ENCODE data around the gene NBEA.

The NBEA gene

DNA sequence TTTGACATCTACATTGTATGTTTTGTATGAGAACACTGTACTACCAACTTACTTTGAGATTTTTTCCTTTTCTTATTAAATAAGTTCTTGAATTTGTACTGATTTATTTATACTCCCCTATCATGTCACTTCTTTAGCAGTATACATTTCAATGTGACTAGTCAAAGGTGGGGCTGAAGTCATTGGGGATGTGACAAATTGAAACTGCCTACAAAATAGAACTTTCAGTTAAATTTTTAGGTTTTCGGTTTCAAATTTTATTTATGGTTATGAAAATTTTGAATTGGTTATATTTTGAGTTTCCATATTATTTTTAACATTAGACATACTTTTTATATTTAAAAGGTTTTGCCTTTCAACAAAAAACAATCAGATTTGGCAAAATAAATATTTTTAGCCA, 221.6 kb downstream of the NBEA start:
- H3K27me3 Mint-ChIP-seq, result no peaks in the 10 kb centered on the region
- no peak for DNase-seq (ENCODE audit: low spot score in 2 of 2)
- no peaks in the 10 kb centered on the region for H3K9me3 Mint-ChIP-seq
- H3K4me3 Mint-ChIP-seq, result no peak overlapping the region
- H3K27ac Mint-ChIP-seq (ENCODE audit: low read depth), result no peak overlapping the region
- no peaks in the 10 kb centered on the region for H3K4me1 Mint-ChIP-seq
- H3K36me3 Mint-ChIP-seq (ENCODE audit: insufficient read depth), result no peaks in the 10 kb centered on the region
- no peak for ATAC-seq (replicated peaks; ENCODE audit: extremely low read depth, poor library complexity, severe bottlenecking)

DNA sequence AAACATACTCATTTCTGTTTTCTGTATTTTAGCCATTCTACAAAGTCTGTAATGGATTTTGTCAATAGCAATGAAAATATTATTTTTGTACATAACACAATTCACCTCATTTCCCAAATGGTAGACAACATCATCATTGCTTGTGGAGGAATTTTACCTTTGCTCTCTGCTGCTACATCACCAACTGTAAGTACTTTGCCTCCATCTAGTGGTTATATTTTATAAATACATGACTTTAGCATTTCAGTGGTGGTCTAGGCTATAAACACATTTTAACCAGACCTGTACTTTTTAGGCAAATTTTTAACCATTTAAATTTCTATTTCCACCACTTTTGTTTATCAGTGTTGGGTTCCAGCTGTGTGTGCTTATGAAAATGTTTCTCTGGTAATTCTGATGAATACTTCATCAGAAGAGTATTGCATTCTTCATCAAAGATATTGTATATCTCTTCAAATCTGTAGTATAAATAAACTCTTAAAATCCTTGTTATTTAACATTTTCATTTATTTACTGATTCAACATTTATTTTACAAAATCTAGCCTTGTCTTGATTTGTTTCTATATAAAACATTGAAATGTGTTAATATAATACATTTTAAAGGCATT, 222.4 kb downstream of the NBEA start:
- Mint-ChIP-seq H3K4me1 (no peaks in the 10 kb centered on the region), H3K27ac (ENCODE audit: low read depth) (no peak overlapping the region)
- ATAC-seq (replicated peaks; ENCODE audit: extremely low read depth, poor library complexity, severe bottlenecking), result no peak

DNA sequence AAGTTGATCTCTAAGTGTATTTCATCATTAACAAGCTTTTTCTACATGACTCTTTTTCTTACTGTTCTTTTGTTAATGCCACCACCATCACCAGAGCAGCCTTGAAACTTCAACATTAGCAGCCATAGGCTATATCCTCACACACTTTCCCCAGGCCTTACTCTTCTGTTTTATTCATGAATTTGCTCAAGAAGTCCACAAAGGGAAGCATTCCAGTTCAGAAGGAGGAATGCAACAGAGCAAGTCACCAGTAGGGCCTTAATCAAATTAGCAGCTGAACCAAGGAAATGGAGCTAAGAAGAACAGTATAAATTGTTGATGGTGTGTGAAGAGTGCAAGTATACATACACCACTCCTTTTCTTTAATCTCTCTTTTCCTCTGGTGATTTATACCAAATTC, 223.1 kb downstream of the NBEA start:
- Mint-ChIP-seq H3K36me3 (ENCODE audit: insufficient read depth) (no peaks in the 10 kb centered on the region), H3K27ac (ENCODE audit: low read depth) (no peak overlapping the region), H3K9me3 (no peaks in the 10 kb centered on the region), H3K4me3 (no peak overlapping the region), H3K4me1 (no peaks in the 10 kb centered on the region), H3K27me3 (no peaks in the 10 kb centered on the region)
- no peak for ATAC-seq (replicated peaks; ENCODE audit: extremely low read depth, poor library complexity, severe bottlenecking)
- no peak for DNase-seq (ENCODE audit: low spot score in 2 of 2)

More for the DNA sequence above, 222.4 kb downstream of the NBEA start:
- H3K36me3 Mint-ChIP-seq (ENCODE audit: insufficient read depth), result no peaks in the 10 kb centered on the region
- no peaks in the 10 kb centered on the region for H3K9me3 Mint-ChIP-seq
- no peak overlapping the region for H3K4me3 Mint-ChIP-seq
- DNase-seq (ENCODE audit: low spot score in 2 of 2), result no peak
- no peaks in the 10 kb centered on the region for H3K27me3 Mint-ChIP-seq

DNA sequence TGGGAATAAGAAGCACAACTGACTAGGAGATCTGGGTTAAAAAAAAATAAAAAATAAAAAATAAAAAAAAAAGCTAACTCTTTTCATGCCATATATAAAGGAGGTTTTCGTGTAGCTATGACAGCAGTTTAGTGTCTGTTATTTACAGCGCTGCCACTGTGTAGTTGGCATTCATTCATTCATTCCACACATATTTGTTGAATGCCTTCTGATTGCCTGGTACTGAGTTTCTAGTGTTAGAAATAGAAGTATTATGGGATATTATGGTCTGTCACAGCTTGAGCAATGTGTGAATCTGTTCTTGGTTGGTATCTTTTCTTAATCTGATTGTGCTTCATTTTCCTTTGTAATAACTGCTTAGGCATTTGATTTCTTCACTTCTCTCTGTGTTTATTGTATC, 237.4 kb downstream of the NBEA start:
- Mint-ChIP-seq H3K9me3 (no peaks in the 10 kb centered on the region), H3K4me3 (no peak overlapping the region), H3K27me3 (no peaks in the 10 kb centered on the region), H3K4me1 (no peaks in the 10 kb centered on the region), H3K36me3 (ENCODE audit: insufficient read depth) (no peaks in the 10 kb centered on the region), H3K27ac (ENCODE audit: low read depth) (no peak overlapping the region)
- DNase-seq (ENCODE audit: low spot score in 2 of 2) (no peak), ATAC-seq (replicated peaks; ENCODE audit: extremely low read depth, poor library complexity, severe bottlenecking) (no peak)

DNA sequence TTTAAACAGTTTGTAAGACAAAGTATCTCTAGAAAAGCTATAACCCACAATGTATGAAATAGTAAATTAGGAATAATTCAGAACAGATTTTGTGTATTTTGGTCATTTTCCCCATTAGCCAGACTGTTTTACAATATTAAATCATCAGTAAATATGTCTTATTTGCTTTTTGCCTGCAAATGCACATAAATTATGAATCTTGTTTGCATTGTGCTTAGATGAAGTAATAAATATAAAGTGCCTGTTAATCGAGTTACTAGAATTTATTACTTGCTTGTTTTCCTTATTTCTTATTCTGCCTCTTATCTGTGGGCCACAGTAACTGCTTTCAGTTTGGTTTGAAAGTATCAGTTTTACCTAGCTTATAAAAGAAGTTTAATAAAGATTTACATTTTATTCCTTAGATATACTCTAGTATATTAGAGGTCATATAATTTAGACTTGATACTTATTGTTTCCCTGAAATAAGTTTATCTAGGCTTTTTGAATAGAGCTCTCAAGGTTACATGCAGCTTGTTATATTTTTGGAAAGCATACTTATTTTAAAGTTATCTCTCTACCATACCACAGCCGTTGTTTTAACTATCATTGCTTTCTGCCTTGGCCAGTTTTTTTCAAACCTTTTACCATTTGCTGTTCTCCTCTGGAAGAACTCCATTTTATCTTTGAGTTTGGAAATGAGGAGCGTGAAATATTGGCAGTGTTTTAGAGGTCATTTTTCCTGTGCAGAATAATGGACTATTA, 238.0 kb downstream of the NBEA start:
- H3K36me3 Mint-ChIP-seq (ENCODE audit: insufficient read depth), result no peaks in the 10 kb centered on the region
- no peak overlapping the region for H3K4me3 Mint-ChIP-seq
- H3K27ac Mint-ChIP-seq (ENCODE audit: low read depth), result no peak overlapping the region
- no peaks in the 10 kb centered on the region for H3K9me3 Mint-ChIP-seq
- ATAC-seq (replicated peaks; ENCODE audit: extremely low read depth, poor library complexity, severe bottlenecking), result no peak
- H3K4me1 Mint-ChIP-seq, result no peaks in the 10 kb centered on the region
- DNase-seq (ENCODE audit: low spot score in 2 of 2), result no peak
- H3K27me3 Mint-ChIP-seq, result no peaks in the 10 kb centered on the region

DNA sequence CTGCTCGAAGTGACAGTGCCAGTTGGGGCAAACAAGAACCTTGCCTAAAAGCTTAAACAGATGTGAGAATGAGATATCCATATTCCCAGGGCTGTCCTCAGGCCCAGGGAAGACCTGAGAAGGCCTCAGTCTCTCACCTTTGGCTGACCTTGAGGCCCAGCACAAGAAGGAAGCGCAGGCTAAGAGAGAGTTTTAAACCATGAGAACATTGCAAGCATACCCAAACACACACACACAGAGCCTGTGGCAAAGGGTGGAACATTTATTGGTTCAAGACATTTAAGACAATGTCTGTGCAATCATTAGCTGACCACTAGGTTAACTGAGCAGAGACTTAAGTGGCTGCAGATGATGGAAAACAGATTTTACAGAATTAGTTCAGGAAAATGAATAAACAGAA, 248.2 kb downstream of the NBEA start:
- Mint-ChIP-seq H3K4me3 (no peak overlapping the region), H3K27ac (ENCODE audit: low read depth) (no peak overlapping the region), H3K4me1 (no peaks in the 10 kb centered on the region), H3K36me3 (ENCODE audit: insufficient read depth) (no peaks in the 10 kb centered on the region), H3K27me3 (no peaks in the 10 kb centered on the region), H3K9me3 (peaks cover 15% of the 10 kb centered on the region)
- ATAC-seq (replicated peaks; ENCODE audit: extremely low read depth, poor library complexity, severe bottlenecking), result no peak
- no peak for DNase-seq (ENCODE audit: low spot score in 2 of 2)

DNA sequence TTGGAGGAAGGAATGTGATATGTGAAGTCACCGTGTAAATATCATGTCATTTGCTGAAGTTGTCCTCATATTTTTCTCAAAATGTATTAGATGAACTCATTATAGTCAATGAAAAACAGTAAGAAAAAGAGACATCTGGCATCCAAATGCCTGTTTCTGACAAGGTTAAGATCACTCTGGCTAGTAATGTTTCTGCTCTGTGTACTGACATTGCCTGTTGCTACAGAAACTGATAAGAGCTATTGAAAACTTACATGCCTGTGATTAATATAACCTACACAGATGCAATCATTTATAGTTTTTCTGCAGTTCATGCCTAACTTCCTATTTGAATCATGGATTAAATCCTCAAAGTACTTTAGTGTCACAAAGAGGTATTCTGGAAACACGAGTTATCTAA, 249.8 kb downstream of the NBEA start:
- no peak overlapping the region for H3K4me3 Mint-ChIP-seq
- no peaks in the 10 kb centered on the region for H3K27me3 Mint-ChIP-seq
- no peaks in the 10 kb centered on the region for H3K4me1 Mint-ChIP-seq
- H3K36me3 Mint-ChIP-seq (ENCODE audit: insufficient read depth), result no peaks in the 10 kb centered on the region
- ATAC-seq (replicated peaks; ENCODE audit: extremely low read depth, poor library complexity, severe bottlenecking) (no peak), DNase-seq (ENCODE audit: low spot score in 2 of 2) (no peak)
- H3K27ac Mint-ChIP-seq (ENCODE audit: low read depth), result no peak overlapping the region
- H3K9me3 Mint-ChIP-seq, result peaks cover 15% of the 10 kb centered on the region

DNA sequence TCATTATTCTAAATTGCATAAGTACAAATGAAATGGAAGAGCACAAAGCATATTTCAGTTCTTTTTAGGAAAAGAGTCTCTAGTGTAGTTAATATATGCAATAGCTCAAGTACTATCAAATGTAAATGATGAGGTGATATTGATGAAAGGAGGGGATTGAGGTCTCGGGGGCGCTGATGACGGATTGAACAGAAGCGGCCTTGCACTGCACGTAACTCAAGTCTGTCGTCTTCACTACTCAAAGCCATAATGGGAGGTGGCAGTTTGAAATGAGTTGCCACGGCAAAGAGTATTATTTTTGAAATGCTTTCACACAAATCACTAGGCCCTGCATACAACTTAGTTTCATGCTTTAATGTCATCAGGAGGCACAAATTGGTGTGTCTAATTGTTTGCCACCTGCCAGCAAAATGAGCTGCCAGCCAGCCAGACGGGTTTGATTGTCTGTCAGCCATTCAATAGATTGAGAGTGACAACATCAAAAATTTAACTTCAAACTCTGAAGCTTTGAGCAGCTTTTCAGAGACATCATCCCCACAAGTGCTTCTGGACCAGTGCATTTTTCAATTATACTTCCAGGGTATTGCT, 256.6 kb downstream of the NBEA start:
- H3K4me1 Mint-ChIP-seq, result no peaks in the 10 kb centered on the region
- H3K9me3 Mint-ChIP-seq, result peaks cover 15% of the 10 kb centered on the region
- H3K36me3 Mint-ChIP-seq (ENCODE audit: insufficient read depth), result no peaks in the 10 kb centered on the region
- H3K27ac Mint-ChIP-seq (ENCODE audit: low read depth), result no peak overlapping the region
- H3K27me3 Mint-ChIP-seq, result no peaks in the 10 kb centered on the region
- no peak overlapping the region for H3K4me3 Mint-ChIP-seq
- ATAC-seq (replicated peaks; ENCODE audit: extremely low read depth, poor library complexity, severe bottlenecking) (no peak), DNase-seq (ENCODE audit: low spot score in 2 of 2) (no peak)

DNA sequence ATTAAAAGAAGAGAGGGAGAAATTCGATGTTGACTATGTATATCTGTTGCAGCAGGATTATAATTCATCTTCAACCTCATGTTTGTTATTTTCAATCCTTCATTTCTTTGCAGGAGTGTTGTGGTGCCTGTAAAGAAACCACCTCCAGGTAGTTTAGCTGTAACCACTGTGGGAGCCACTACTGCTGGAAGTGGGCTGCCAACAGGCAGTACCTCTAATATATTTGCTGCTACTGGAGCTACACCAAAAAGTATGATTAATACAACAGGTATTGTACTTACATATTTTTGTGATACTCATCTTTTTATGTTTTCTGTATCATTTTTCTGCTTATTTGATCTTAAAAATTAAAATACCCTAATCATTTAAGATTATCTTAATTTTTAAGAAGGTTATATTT, 266.5 kb downstream of the NBEA start:
- Mint-ChIP-seq H3K36me3 (ENCODE audit: insufficient read depth) (no peaks in the 10 kb centered on the region), H3K9me3 (no peaks in the 10 kb centered on the region), H3K4me3 (no peak overlapping the region), H3K4me1 (no peaks in the 10 kb centered on the region), H3K27me3 (no peaks in the 10 kb centered on the region), H3K27ac (ENCODE audit: low read depth) (no peak overlapping the region)
- DNase-seq (ENCODE audit: low spot score in 2 of 2) (no peak), ATAC-seq (replicated peaks; ENCODE audit: extremely low read depth, poor library complexity, severe bottlenecking) (no peak)

DNA sequence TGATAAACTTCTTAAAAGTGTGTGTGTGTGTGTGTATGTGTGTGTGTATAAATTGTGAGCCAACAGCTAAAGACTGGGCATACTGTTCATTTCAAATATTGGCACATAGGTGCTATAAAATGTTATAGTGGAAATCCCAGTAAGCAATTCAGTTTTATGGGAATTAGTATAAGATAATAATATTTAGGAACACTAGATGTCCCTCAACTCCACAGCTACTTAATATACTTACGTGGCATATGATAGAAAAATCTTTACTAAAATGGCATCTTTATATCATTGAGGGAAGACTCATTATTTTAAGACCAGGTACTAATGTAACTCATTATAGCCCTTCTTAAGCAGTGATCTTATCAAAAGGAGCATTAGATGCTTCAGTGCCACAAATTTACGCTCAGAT, 268.2 kb downstream of the NBEA start:
- no peak overlapping the region for H3K27ac Mint-ChIP-seq (ENCODE audit: low read depth)
- no peaks in the 10 kb centered on the region for H3K4me1 Mint-ChIP-seq
- no peaks in the 10 kb centered on the region for H3K9me3 Mint-ChIP-seq

DNA sequence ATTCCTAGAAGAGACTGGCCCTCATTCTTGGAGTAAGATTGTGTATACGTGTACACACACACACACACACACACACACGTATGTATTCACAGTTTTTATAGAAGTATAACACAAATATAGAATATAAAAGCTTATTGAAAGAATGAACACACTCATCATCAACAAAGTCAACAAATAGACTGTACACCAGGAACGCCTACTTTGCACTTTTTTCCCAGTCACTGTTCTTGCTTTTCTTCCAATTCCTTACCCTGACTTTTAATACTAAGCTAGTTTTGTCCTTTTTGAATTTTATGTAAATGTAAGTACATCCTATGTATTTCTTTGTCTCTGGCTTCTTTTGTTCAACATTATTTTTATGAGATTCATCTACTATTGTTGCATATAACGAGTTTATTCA, 269.9 kb downstream of the NBEA start:
- Mint-ChIP-seq H3K27me3 (no peaks in the 10 kb centered on the region), H3K9me3 (no peaks in the 10 kb centered on the region), H3K27ac (ENCODE audit: low read depth) (no peak overlapping the region), H3K4me1 (no peaks in the 10 kb centered on the region), H3K36me3 (ENCODE audit: insufficient read depth) (no peaks in the 10 kb centered on the region), H3K4me3 (no peak overlapping the region)
- DNase-seq (ENCODE audit: low spot score in 2 of 2) (no peak), ATAC-seq (replicated peaks; ENCODE audit: extremely low read depth, poor library complexity, severe bottlenecking) (no peak)

More for the DNA sequence above, 268.2 kb downstream of the NBEA start:
- Mint-ChIP-seq H3K36me3 (ENCODE audit: insufficient read depth) (no peaks in the 10 kb centered on the region), H3K4me3 (no peak overlapping the region), H3K27me3 (no peaks in the 10 kb centered on the region)
- no peak for DNase-seq (ENCODE audit: low spot score in 2 of 2)
- ATAC-seq (replicated peaks; ENCODE audit: extremely low read depth, poor library complexity, severe bottlenecking), result no peak

DNA sequence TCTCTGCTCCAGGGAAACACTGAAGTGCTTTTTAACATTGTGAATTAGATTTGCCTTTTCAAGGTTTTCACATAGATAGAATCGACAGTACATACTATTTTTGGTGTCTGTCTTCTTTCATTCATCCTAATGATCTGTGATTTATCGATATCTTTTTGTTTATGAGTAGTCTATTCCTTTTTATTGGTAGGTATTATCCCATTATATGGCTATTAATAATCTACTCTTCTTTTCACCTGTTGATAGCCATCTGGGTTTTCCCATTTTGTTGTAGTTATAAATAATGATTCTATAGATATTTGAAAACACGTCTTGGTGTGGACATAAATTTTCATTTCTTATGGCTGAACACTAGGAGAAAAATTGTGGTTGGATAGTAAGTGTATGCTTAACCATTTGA, 271.8 kb downstream of the NBEA start:
- ATAC-seq (replicated peaks; ENCODE audit: extremely low read depth, poor library complexity, severe bottlenecking), result no peak
- no peak for DNase-seq (ENCODE audit: low spot score in 2 of 2)
- Mint-ChIP-seq H3K4me1 (no peaks in the 10 kb centered on the region), H3K4me3 (no peak overlapping the region), H3K9me3 (peaks cover 1% of the 10 kb centered on the region), H3K27me3 (no peaks in the 10 kb centered on the region), H3K36me3 (ENCODE audit: insufficient read depth) (no peaks in the 10 kb centered on the region), H3K27ac (ENCODE audit: low read depth) (no peak overlapping the region)

DNA sequence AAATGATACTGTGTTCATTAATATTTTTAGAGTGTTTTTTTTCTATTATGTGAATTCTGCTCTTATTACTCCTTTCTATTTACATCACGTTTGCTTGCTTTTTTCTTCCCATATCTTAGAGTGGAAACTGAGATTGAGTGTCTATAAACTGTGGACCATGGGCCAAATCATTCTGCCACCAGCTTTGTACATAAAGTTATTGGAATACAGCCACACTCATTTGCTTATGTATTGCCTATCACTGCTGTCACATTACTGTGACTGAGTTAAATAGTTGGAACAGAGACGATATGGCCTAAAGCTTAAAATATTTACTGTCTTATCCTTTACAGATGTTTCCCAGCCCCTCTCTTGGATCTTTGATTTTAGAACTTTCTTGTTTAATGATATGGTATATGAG, 274.1 kb downstream of the NBEA start:
- no peaks in the 10 kb centered on the region for H3K36me3 Mint-ChIP-seq (ENCODE audit: insufficient read depth)
- no peaks in the 10 kb centered on the region for H3K27me3 Mint-ChIP-seq
- no peak for DNase-seq (ENCODE audit: low spot score in 2 of 2)
- H3K9me3 Mint-ChIP-seq, result peaks cover 6% of the 10 kb centered on the region
- no peak overlapping the region for H3K4me3 Mint-ChIP-seq
- H3K4me1 Mint-ChIP-seq, result no peaks in the 10 kb centered on the region
- ATAC-seq (replicated peaks; ENCODE audit: extremely low read depth, poor library complexity, severe bottlenecking), result no peak
- H3K27ac Mint-ChIP-seq (ENCODE audit: low read depth), result no peak overlapping the region

Measured in central memory CD8-positive, alpha-beta T cell (primary cell).